A673 (cell line): ENCODE measurements around the gene CEP192.

Experiments used
- EZH2 ChIP-seq: fragments of 200-600 bp; sonication (generic); IDR thresholded peaks from 2 replicates; pipeline ENCODE4 v1.6.1; 2017; ENCODE audit warnings: borderline replicate concordance, low read depth, mild to moderate bottlenecking, mixed read lengths, antibody characterized with exemption, low read length; ENCODE audit not compliant: poor library complexity, severe bottlenecking
- TF ChIP-seq, protein P1 (sequence below): fragments of 300-800, 200-600 bp; sonication (generic); conservative IDR thresholded peaks from 2 replicates; pipeline ENCODE4 v1.5.1; 2017; ENCODE audit warnings: low read depth, mild to moderate bottlenecking, antibody characterized with exemption, low read length, moderate library complexity, mixed read lengths

DNA sequence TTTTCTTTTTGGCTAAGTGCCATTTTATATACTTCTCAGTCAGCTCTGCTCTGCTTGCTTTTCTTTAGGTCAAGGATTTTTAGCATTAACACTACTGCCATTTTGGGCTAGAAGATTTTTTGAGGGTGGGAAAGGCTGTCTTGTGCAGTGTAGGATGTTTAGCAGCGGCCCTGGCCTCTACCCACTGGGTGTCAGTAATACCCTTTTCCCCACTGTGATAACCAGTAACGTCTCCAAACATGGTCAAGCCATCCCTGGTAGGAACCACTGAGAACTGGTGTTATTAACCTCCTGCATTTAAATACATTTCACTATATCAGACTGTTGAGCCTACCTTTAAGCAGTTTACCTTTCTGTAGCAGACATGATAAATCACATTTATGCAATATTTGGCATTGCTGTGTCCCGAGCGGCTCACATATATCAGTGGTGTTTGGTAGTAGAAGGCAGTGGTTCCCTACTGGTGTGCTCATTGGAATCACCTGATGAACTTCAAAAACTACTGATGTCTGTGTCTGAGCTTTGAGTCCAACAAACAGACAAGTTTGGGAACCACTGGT, 70.5 kb downstream of the CEP192 start:
- TF ChIP-seq, protein P1, sequence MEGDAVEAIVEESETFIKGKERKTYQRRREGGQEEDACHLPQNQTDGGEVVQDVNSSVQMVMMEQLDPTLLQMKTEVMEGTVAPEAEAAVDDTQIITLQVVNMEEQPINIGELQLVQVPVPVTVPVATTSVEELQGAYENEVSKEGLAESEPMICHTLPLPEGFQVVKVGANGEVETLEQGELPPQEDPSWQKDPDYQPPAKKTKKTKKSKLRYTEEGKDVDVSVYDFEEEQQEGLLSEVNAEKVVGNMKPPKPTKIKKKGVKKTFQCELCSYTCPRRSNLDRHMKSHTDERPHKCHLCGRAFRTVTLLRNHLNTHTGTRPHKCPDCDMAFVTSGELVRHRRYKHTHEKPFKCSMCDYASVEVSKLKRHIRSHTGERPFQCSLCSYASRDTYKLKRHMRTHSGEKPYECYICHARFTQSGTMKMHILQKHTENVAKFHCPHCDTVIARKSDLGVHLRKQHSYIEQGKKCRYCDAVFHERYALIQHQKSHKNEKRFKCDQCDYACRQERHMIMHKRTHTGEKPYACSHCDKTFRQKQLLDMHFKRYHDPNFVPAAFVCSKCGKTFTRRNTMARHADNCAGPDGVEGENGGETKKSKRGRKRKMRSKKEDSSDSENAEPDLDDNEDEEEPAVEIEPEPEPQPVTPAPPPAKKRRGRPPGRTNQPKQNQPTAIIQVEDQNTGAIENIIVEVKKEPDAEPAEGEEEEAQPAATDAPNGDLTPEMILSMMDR = no peak
- no peak for TF ChIP-seq EZH2
